ENCODE measurements around the gene TTC28.

DNA sequence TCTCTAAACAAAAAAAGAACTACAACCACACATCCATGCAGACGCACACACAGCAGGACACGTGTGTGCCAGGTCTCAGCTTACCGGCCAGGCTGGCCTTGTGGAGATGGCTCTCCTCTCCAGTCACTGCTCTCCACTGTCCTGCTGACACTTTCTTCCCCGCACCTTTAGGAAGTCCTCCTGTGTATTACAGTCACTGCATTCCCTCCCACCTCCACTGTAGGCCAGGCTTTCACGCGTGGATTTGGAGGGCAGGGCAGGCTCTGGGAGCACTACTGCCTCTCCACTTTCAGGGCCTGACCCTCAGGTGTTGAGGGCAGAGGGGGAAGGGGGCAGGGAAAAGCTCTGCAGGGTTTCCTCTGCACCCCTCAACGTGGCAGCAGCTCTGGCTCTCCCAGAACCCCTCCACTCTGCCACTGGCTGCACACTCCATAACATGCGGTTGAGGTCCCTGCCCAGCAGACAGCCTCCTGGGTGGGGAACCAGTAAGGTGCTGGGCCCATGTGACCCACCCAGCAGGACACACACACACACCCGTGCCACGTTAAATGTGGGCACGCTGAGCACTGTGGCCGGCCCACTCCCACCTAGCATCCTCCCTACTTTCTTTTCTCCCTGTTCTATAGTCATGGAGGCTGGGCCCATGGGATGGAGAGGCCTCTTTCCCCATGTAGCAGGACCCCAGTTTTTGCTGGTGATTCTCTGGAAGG lies 653.6 kb downstream of the TTC28 start:
- TF ChIP-seq CTCF (IDR thresholded peaks at IDR 0.05) (no peak), POLR2A (IDR thresholded peaks at IDR 0.05) (no peak)

All from sigmoid colon (tissue), 3 donors.